Breast epithelium (tissue), 3 donors: ENCODE measurements around the gene AMMECR1.

Source experiments
- CTCF ChIP-seq, 3 donors: fragments of 450-650 bp; IDR thresholded peaks; one replicate each; pipeline ENCODE4 v1.5.1; 2016 to 2017; ENCODE audit warnings: antibody characterized with exemption in 3 of 3, mild to moderate bottlenecking in 3 of 3, moderate library complexity in 3 of 3
- POLR2AphosphoS5 ChIP-seq, 3 donors: sonication (generic); formaldehyde crosslinking; IDR thresholded peaks; one replicate each; pipeline ENCODE4 v1.6.1; 2017; ENCODE audit warnings: antibody characterized with exemption in 3 of 3

- no peak for TF ChIP-seq CTCF (IDR thresholded peaks at IDR 0.05)
- no peak for TF ChIP-seq POLR2AphosphoS5 (IDR thresholded peaks at IDR 0.05)
These were observed 135.5 kb downstream of the AMMECR1 start for GRCh38 chrX:110182362-110182761.
